ENCODE data around the gene ARHGAP22. TPM values are rescaled to one million over a fixed set of nuclear protein-coding genes. Genes with fewer than 3 reads are reported as not detected.

ARHGAP22 gene
- polyA plus RNA-seq, 1 of the 3 experiments (the other 2 are of a cell fraction), result 12.4 TPM

DNA sequence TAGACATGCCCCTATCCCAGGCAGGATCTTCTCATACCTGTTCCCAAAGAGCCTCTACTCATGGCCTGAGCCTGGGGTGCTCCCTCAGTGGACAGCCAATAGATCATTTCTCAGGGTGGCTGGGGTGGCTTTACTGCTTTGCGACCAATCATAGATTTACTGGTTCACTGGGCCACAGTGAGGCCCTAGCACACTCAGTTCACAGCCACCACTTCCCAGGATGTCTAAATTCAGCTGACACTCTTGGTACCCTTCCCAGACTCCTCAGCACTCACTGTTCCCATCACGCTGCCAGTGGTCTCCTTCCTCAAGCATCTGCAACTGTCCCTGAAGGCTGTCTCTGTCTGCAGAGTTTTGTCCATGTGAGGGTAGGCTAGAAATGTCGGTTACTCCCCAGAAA is 50.6 kb downstream of the ARHGAP22 start:
- H3F3A ChIP-seq (replicated peaks; ENCODE audit: insufficient read depth), result no peaks in the 10 kb centered on the region
- H3K9me3 ChIP-seq, result no peaks in the 10 kb centered on the region
- H3K36me3 ChIP-seq (replicated peaks in 1 of 2; ENCODE audit: control insufficient read depth in 1 of 2, insufficient read depth in 2 of 2, low read length in 1 of 2), result peaks cover 0 to 18% of the 10 kb centered on the region in 2 experiments
- no peak for TF ChIP-seq GATA2 (CRISPR knock-in tag; IDR thresholded peaks at IDR 0.05)
- no peak for TF ChIP-seq YY1 (IDR thresholded peaks at IDR 0.05; ENCODE audit: low read depth)
- TF ChIP-seq RAD21 (IDR thresholded peaks at IDR 0.05; ENCODE audit: low read length), result no peak
- no peak for TF ChIP-seq EZH2phosphoT487 (IDR thresholded peaks at IDR 0.05; ENCODE audit: borderline replicate concordance, low read depth)
- TF ChIP-seq TAF1 (IDR thresholded peaks at IDR 0.05; ENCODE audit: borderline replicate concordance, low read depth, low read length), result no peak
- no peak for TF ChIP-seq FOXJ3 (CRISPR knock-in tag; IDR thresholded peaks at IDR 0.05)
- TF ChIP-seq MEF2A (IDR thresholded peaks at IDR 0.05; ENCODE audit: borderline replicate concordance, low read depth), result no peak
- no peaks in the 10 kb centered on the region for H3K9me2 ChIP-seq
- H3K27me3 ChIP-seq (ENCODE audit: insufficient read depth), result no peaks in the 10 kb centered on the region
- H3K9ac ChIP-seq, result no peak overlapping the region
- ChIA-PET POLR2A (interaction anchor here (4.3 kb wide), 1 partner anchor 102 kb away, joined by 25 read pairs; no protein-coding TSS in a partner anchor), CTCF (interaction anchor here (0.6 to 18.6 kb wide), 7 partner anchors 10 to 244 kb away, joined by 3 to 662 read pairs (median 18); partner anchors contain the start of gene ARHGAP22)
- peaks cover 0 to 27% of the 10 kb centered on the region in 2 experiments; a peak in 2 of 4 replicates for H3K4me1 ChIP-seq (ENCODE audit: control insufficient read depth in 1 of 2, insufficient read depth in 2 of 2, low read depth in 1 of 2, low read length in 1 of 2)
- no peak overlapping the region for H3K27ac ChIP-seq (ENCODE audit: low read depth in 2 of 2, low read length in 1 of 2)
- H3K79me2 ChIP-seq (ENCODE audit: insufficient read depth), result peaks cover 37% of the 10 kb centered on the region
- 100% methylated on average over 3 of the region's 3 CpGs for WGBS (ENCODE audit: low lambda C conversion rate)
- no peaks in the 10 kb centered on the region for H4K20me1 ChIP-seq (ENCODE audit: insufficient read depth)
- no peak overlapping the region for H3K4me3 ChIP-seq (ENCODE audit: low read depth in 2 of 2, low read length in 1 of 2)
- DNase-seq, result no peak
- H3K4me2 ChIP-seq, result no peak overlapping the region
- H2AFZ ChIP-seq (ENCODE audit: low read depth), result no peak overlapping the region

DNA sequence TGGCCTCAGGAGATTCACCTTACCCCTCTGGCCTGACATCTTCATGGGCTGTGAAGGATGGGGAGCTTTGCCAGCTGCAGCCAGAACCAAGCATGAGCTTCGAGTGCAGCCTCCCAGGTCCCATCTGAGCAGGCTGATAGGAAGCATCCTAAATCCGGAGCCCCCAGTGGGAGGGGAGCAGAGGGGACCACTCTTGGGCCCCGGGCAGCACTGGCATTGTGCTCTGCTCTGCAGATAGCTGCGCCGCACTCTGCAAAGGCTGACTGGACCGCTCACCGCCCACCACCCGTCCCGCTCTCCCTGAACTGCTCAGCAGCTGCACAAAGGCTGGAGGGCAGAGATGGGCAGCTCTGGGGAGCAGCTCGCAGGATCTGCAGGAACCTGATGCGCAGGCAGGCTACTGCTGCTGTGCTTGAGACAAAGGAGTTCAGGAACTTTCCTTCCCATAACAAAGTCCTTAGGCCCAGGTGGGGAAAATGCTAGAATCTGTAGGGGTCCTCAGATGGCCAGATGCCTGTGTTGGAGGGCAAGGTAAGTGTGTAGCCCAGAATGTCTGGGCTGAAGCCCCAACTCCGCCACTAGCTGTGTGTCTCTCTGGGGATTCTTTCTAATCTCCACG is 51.8 kb downstream of the ARHGAP22 start:
- H3K4me2 ChIP-seq, result no peak overlapping the region
- ChIA-PET POLR2A (interaction anchor here (4.3 kb wide), 1 partner anchor 103 kb away, joined by 25 read pairs; no protein-coding TSS in a partner anchor), CTCF (interaction anchor here (0.6 to 18.6 kb wide), 27 partner anchors 8 to 1042 kb away, joined by 3 to 662 read pairs (median 5); partner anchors contain the start of gene ARHGAP22)
- DNase-seq, result no peak
- no peaks in the 10 kb centered on the region for H3K9me3 ChIP-seq
- H3K4me3 ChIP-seq (ENCODE audit: low read depth in 2 of 2, low read length in 1 of 2), result no peak overlapping the region
- H3K36me3 ChIP-seq (replicated peaks in 1 of 2; ENCODE audit: control insufficient read depth in 1 of 2, insufficient read depth in 2 of 2, low read length in 1 of 2), result peaks cover 0 to 16% of the 10 kb centered on the region in 2 experiments
- no peaks in the 10 kb centered on the region for H3K27me3 ChIP-seq (ENCODE audit: insufficient read depth)
- no peak for TF ChIP-seq FOXM1 (IDR thresholded peaks at IDR 0.05; ENCODE audit: low read depth)
- TF ChIP-seq, protein P1, sequence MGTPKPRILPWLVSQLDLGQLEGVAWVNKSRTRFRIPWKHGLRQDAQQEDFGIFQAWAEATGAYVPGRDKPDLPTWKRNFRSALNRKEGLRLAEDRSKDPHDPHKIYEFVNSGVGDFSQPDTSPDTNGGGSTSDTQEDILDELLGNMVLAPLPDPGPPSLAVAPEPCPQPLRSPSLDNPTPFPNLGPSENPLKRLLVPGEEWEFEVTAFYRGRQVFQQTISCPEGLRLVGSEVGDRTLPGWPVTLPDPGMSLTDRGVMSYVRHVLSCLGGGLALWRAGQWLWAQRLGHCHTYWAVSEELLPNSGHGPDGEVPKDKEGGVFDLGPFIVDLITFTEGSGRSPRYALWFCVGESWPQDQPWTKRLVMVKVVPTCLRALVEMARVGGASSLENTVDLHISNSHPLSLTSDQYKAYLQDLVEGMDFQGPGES (IDR thresholded peaks at IDR 0.05; ENCODE audit: low read depth, low read length), result no peak
- TF ChIP-seq FOXJ3 (CRISPR knock-in tag; IDR thresholded peaks at IDR 0.05), result no peak
- TF ChIP-seq EP300 (IDR thresholded peaks at IDR 0.05; ENCODE audit: borderline replicate concordance in 1 of 2, low read depth in 1 of 2, low read length in 1 of 2), result no peak
- TF ChIP-seq, protein P2, sequence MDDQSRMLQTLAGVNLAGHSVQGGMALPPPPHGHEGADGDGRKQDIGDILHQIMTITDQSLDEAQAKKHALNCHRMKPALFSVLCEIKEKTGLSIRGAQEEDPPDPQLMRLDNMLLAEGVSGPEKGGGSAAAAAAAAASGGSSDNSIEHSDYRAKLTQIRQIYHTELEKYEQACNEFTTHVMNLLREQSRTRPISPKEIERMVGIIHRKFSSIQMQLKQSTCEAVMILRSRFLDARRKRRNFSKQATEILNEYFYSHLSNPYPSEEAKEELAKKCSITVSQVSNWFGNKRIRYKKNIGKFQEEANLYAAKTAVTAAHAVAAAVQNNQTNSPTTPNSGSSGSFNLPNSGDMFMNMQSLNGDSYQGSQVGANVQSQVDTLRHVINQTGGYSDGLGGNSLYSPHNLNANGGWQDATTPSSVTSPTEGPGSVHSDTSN (IDR thresholded peaks at IDR 0.05), result no peak
- no peak for TF ChIP-seq RXRA (IDR thresholded peaks at IDR 0.05; ENCODE audit: borderline replicate concordance, low read depth)
- no peak for TF ChIP-seq TAF1 (IDR thresholded peaks at IDR 0.05; ENCODE audit: borderline replicate concordance, low read depth, low read length)
- TF ChIP-seq ELF1 (IDR thresholded peaks at IDR 0.05), result no peak
- TF ChIP-seq SMC3 (IDR thresholded peaks at IDR 0.05; ENCODE audit: low read depth, low read length), result no peak
- TF ChIP-seq RFX5 (IDR thresholded peaks at IDR 0.05; ENCODE audit: low read length), result no peak
- no peak for TF ChIP-seq NRF1 (IDR thresholded peaks at IDR 0.05; ENCODE audit: low read depth, low read length)
- TF ChIP-seq, protein P3, sequence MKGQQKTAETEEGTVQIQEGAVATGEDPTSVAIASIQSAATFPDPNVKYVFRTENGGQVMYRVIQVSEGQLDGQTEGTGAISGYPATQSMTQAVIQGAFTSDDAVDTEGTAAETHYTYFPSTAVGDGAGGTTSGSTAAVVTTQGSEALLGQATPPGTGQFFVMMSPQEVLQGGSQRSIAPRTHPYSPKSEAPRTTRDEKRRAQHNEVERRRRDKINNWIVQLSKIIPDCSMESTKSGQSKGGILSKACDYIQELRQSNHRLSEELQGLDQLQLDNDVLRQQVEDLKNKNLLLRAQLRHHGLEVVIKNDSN (IDR thresholded peaks at IDR 0.05; ENCODE audit: borderline replicate concordance, low read depth), result no peak
- TF ChIP-seq FOSL2 (IDR thresholded peaks at IDR 0.05; ENCODE audit: borderline replicate concordance, low read depth), result no peak
- TF ChIP-seq, protein P4, sequence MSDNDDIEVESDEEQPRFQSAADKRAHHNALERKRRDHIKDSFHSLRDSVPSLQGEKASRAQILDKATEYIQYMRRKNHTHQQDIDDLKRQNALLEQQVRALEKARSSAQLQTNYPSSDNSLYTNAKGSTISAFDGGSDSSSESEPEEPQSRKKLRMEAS (IDR thresholded peaks at IDR 0.05; ENCODE audit: low read depth), result no peak
- H3K27ac ChIP-seq (ENCODE audit: low read depth in 2 of 2, low read length in 1 of 2), result no peak overlapping the region; a peak in 1 of 4 replicates
- H3K9ac ChIP-seq, result no peak overlapping the region
- WGBS (ENCODE audit: low lambda C conversion rate), result 86% methylated on average over 5 of the region's 13 CpGs
- no peaks in the 10 kb centered on the region for H4K20me1 ChIP-seq (ENCODE audit: insufficient read depth)
- H3K4me1 ChIP-seq (ENCODE audit: control insufficient read depth in 1 of 2, insufficient read depth in 2 of 2, low read depth in 1 of 2, low read length in 1 of 2), result peaks cover 0 to 27% of the 10 kb centered on the region in 2 experiments; a peak in 2 of 4 replicates
- H3F3A ChIP-seq (replicated peaks; ENCODE audit: insufficient read depth), result no peaks in the 10 kb centered on the region
- no peaks in the 10 kb centered on the region for H3K9me2 ChIP-seq
- peaks cover 25% of the 10 kb centered on the region for H3K79me2 ChIP-seq (ENCODE audit: insufficient read depth)
- no peak overlapping the region for H2AFZ ChIP-seq (ENCODE audit: low read depth)
